ENCODE measurements around the gene WFDC12.

The WFDC12 gene

GRCh38 chr20:45100563-45101245 is 23.6 kb downstream of the WFDC12 start, which contains the start of gene KCNS1:
Gene KCNS1 (minus strand): TSS chr20:45101127. CDS start chr20:45099236, 1,891 bp downstream.
- Histone ChIP-seq H3K27ac (ENCODE audit: low read depth, low read length) (no peak within 1 kb of the TSS), H3K4me2 (ENCODE audit: low read length) (peak within 1 kb of the TSS; percentile 41), H3K9me2 (replicated peaks; ENCODE audit: control insufficient read depth, low read length) (no peaks in the 10 kb centered on the region), H3K4me3 (ENCODE audit: low read length) (peak within 1 kb of the TSS; percentile 9; the same call in 1 of the 2 replicates), H3K4me1 (ENCODE audit: control insufficient read depth, low read length) (peaks cover 11% of the 10 kb centered on the region), H3K79me2 (ENCODE audit: control insufficient read depth, low read length) (no peaks in the 10 kb centered on the region), H3K9me3 (ENCODE audit: control insufficient read depth, insufficient read depth, low read length) (no peaks in the 10 kb centered on the region), H3F3A (ENCODE audit: control insufficient read depth, insufficient read depth) (no peaks in the 10 kb centered on the region), H3K36me3 (ENCODE audit: control insufficient read depth, low read length) (no peaks in the 10 kb centered on the region), H3K27me3 (ENCODE audit: control insufficient read depth, low read length) (peaks cover 15% of the 10 kb centered on the region), H4K20me1 (ENCODE audit: control insufficient read depth, insufficient read depth, low read depth, low read length) (0 out of 2 replicates have a peak, but pooled peaks cover 4% of the 10 kb centered on the region)
- no peak for TF ChIP-seq CTCF (IDR thresholded peaks at IDR 0.05; ENCODE audit: low read depth, low read length, poor library complexity, severe bottlenecking)
- no peak for TF ChIP-seq EZH2phosphoT487 (IDR thresholded peaks at IDR 0.05; ENCODE audit: borderline replicate concordance, low read length)

GRCh38 chr20:45098103-45098773 is 26.0 kb downstream of the WFDC12 start:
- H3K9me3 ChIP-seq (ENCODE audit: control insufficient read depth, insufficient read depth, low read length): no peaks in the 10 kb centered on the region
- 0 out of 2 replicates have a peak, but pooled peaks cover 4% of the 10 kb centered on the region for H4K20me1 ChIP-seq (ENCODE audit: control insufficient read depth, insufficient read depth, low read depth, low read length)
- peaks cover 17% of the 10 kb centered on the region for H3K4me1 ChIP-seq (ENCODE audit: control insufficient read depth, low read length)
- TF ChIP-seq CTCF (IDR thresholded peaks at IDR 0.05; ENCODE audit: low read depth, low read length, poor library complexity, severe bottlenecking) (no peak), EZH2phosphoT487 (IDR thresholded peaks at IDR 0.05; ENCODE audit: borderline replicate concordance, low read length) (no peak)
- no peak overlapping the region for H3K27ac ChIP-seq (ENCODE audit: low read depth, low read length)
- no peaks in the 10 kb centered on the region for H3K36me3 ChIP-seq (ENCODE audit: control insufficient read depth, low read length)
- H3K27me3 ChIP-seq (ENCODE audit: control insufficient read depth, low read length): peaks cover 15% of the 10 kb centered on the region
- no peaks in the 10 kb centered on the region for H3K79me2 ChIP-seq (ENCODE audit: control insufficient read depth, low read length)
- no peaks in the 10 kb centered on the region for H3F3A ChIP-seq (ENCODE audit: control insufficient read depth, insufficient read depth)
- no peak overlapping the region for H3K4me2 ChIP-seq (ENCODE audit: low read length)
- no peaks in the 10 kb centered on the region for H3K9me2 ChIP-seq (replicated peaks; ENCODE audit: control insufficient read depth, low read length)
- no peak overlapping the region for H3K4me3 ChIP-seq (ENCODE audit: low read length)

GRCh38 chr20:45097485-45098102 is 26.7 kb downstream of the WFDC12 start:
- Histone ChIP-seq H3K4me1 (ENCODE audit: control insufficient read depth, low read length) (peaks cover 17% of the 10 kb centered on the region), H3K4me2 (ENCODE audit: low read length) (no peak overlapping the region), H3F3A (ENCODE audit: control insufficient read depth, insufficient read depth) (no peaks in the 10 kb centered on the region), H3K9me2 (replicated peaks; ENCODE audit: control insufficient read depth, low read length) (no peaks in the 10 kb centered on the region), H3K27ac (ENCODE audit: low read depth, low read length) (no peak overlapping the region), H3K27me3 (ENCODE audit: control insufficient read depth, low read length) (peaks cover 15% of the 10 kb centered on the region), H3K36me3 (ENCODE audit: control insufficient read depth, low read length) (no peaks in the 10 kb centered on the region), H3K4me3 (ENCODE audit: low read length) (no peak overlapping the region), H4K20me1 (ENCODE audit: control insufficient read depth, insufficient read depth, low read depth, low read length) (0 out of 2 replicates have a peak, but pooled peaks cover 4% of the 10 kb centered on the region), H3K9me3 (ENCODE audit: control insufficient read depth, insufficient read depth, low read length) (no peaks in the 10 kb centered on the region), H3K79me2 (ENCODE audit: control insufficient read depth, low read length) (no peaks in the 10 kb centered on the region)
- TF ChIP-seq CTCF (IDR thresholded peaks at IDR 0.05; ENCODE audit: low read depth, low read length, poor library complexity, severe bottlenecking): no peak
- TF ChIP-seq EZH2phosphoT487 (IDR thresholded peaks at IDR 0.05; ENCODE audit: borderline replicate concordance, low read length): no peak

Measured in DOHH2 (cell line).